Ishikawa (cell line): ENCODE results near the gene NF1.

Experiments
- CEBPB ChIP-seq: IDR thresholded peaks from 2 replicates; pipeline ENCODE4 v1.6.1; 2012
- RAD21 ChIP-seq: IDR thresholded peaks from 2 replicates; pipeline ENCODE4 v1.6.1; 2012; ENCODE audit warnings: low read depth
- REST ChIP-seq: IDR thresholded peaks from 2 replicates; pipeline ENCODE4 v1.6.1; 2012; ENCODE audit warnings: low read depth, mild to moderate bottlenecking
- TAF1 ChIP-seq: IDR thresholded peaks from 2 replicates; pipeline ENCODE4 v1.6.1; 2012; ENCODE audit warnings: low read depth, mild to moderate bottlenecking
- TCF12 ChIP-seq: IDR thresholded peaks from 2 replicates; pipeline ENCODE4 v1.6.1; 2012; ENCODE audit warnings: low read depth
- TEAD4 ChIP-seq: IDR thresholded peaks from 2 replicates; pipeline ENCODE4 v1.6.1; 2012
- ZBTB7A ChIP-seq: IDR thresholded peaks from 2 replicates; pipeline ENCODE4 v1.6.1; 2012; ENCODE audit warnings: low read depth

GRCh38 chr17:31275116-31275515 lies 180.3 kb downstream of the NF1 start:
- TF ChIP-seq TAF1 (no peak), ZBTB7A (no peak), REST (no peak), RAD21 (no peak), CEBPB (no peak), TCF12 (no peak), TEAD4 (no peak)
